Esophagus muscularis mucosa (tissue), 4 donors: ENCODE data around the gene SH3BGRL2. TPM values are rescaled to one million over a fixed set of nuclear protein-coding genes. Genes with fewer than 3 reads are reported as not detected.

Experiments used
- DNase-seq: peaks from one replicate; pipeline ENCODE4 v3.0.0-alpha.2; 2017; ENCODE audit errors: extremely low spot score
- H3K27ac ChIP-seq, 4 donors: fragments of 200-600 bp; sonication (generic); replicated peaks in 1 of 4; 1 replicate in 3 of 4; 2 replicates in 1 of 4; pipeline ENCODE4 v1.5.1; 2016 to 2019; ENCODE audit warnings: mild to moderate bottlenecking in 1 of 4
- H3K27me3 ChIP-seq, 4 donors: fragments of 200-600 bp; sonication (generic); one replicate each; pipeline versions ENCODE4 v1.5.1 to v1.6.0; 2016 to 2019
- H3K36me3 ChIP-seq, 4 donors: fragments of 200-600 bp; sonication (generic); one replicate each; pipeline ENCODE4 v1.5.1; 2016 to 2019
- H3K4me1 ChIP-seq, 4 donors: fragments of 200-600 bp; sonication (generic); one replicate each; pipeline ENCODE4 v1.5.1; 2016 to 2019
- H3K4me3 ChIP-seq, 4 donors: fragments of 200-600 bp; sonication (generic); 1 replicate in 2 of 4; 2 replicates in 2 of 4; pipeline ENCODE4 v1.5.1; 2016 to 2019; ENCODE audit warnings: mild to moderate bottlenecking in 4 of 4, moderate library complexity in 1 of 4
- H3K9me3 ChIP-seq, 4 donors: fragments of 200-600 bp; sonication (generic); 1 replicate in 3 of 4; 2 replicates in 1 of 4; pipeline ENCODE4 v1.5.1; 2016 to 2019
- EP300 ChIP-seq: sonication (generic); formaldehyde crosslinking; IDR thresholded peaks from one replicate; pipeline ENCODE4 v1.6.1; 2017; ENCODE audit warnings: antibody characterized with exemption
- POLR2A ChIP-seq: fragments of 450-650 bp; IDR thresholded peaks from one replicate; pipeline ENCODE4 v1.6.1; 2017; ENCODE audit warnings: antibody characterized with exemption, moderate library complexity, mild to moderate bottlenecking, low read depth
- POLR2AphosphoS5 ChIP-seq, 2 donors: sonication (generic); formaldehyde crosslinking; IDR thresholded peaks; one replicate each; pipeline ENCODE4 v1.6.1; 2017; ENCODE audit warnings: antibody characterized with exemption in 2 of 2
- WGBS: methylation state at CpG from one replicate; pipeline ENCODE4 v1.1.5; 2018; 5-methylcytosine and 5-hydroxymethylcytosine counted together
- intact Hi-C: fragments of 100-400 bp; cut with DNase I; formaldehyde crosslinking; loops from one replicate; pipeline ENCODE4 v1.15.1; 2023
- total RNA-seq, 4 donors: library from RNA; depleted of rRNA; stranded (reverse); fragments of >200 nt; gene quantifications; one replicate each; pipeline versions ENCODE4 v1.1.0 to v1.2.1, GENCODE V29; 2016
- TF ChIP-seq, protein P1 (sequence below), 3 experiments: fragments of 200-600 bp in 2 of 3; fragments of 450-650 bp in 1 of 3; sonication (generic) in 2 of 3; IDR thresholded peaks; one replicate each; pipeline ENCODE4 v1.5.1; 2017 to 2019; ENCODE audit warnings: antibody characterized with exemption in 3 of 3, mild to moderate bottlenecking in 2 of 3, moderate library complexity in 1 of 3

SH3BGRL2 gene
- total RNA-seq, 4 donors from 2014 or later: 22.8 to 34.1 (median 31.6) TPM

DNA sequence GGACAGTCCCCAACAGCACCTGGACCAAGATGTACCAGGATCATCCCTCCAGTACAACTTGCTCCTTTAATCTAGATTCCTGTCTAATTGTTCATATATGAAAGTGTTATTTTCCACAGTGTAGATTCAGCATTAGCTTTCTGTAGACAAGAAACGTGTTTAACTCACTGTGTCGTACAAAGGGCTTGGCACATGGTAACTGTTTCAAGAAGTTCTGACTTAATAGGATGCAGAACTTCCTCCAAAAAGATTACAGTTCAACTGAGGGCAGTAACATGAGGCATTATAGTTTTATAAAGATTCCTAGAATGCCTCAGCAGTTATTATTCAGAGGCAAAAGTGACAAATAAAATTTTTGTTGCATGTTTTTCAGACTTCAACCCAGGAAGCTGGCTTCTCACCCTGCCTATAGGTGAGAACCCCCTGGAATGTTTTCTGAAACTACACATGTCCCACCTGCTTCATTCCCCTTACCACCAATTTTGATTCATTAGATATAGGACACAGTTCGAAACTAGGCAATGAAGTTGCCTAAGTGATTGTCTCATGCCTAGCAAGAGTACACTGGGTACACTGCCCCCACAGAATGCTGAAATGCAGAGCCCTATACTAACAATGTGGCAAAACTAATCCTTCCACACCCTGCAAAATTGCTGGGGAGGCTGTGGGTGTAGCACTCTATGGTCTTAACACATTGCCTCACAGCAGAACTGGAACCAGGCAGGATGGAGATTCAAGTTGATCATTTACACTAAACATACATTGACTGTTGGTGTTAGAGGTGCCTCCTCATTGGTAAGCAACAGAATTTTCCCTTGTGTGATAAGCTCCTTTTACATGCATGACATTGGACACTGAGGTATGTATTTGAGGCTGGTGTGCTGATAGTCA lies 22.6 kb upstream of the SH3BGRL2 start:
- intact Hi-C loops: no loop called here
- 82% methylated on average over 3 of the region's 3 CpGs for WGBS
- H3K27me3 ChIP-seq: no peaks in the 10 kb centered on the region
- no peaks in the 10 kb centered on the region for H3K4me1 ChIP-seq
- DNase-seq: no peak
- H3K27ac ChIP-seq: no peak overlapping the region
- no peaks in the 10 kb centered on the region for H3K36me3 ChIP-seq
- TF ChIP-seq POLR2A: no peak
- TF ChIP-seq EP300: no peak
- TF ChIP-seq, protein P1, sequence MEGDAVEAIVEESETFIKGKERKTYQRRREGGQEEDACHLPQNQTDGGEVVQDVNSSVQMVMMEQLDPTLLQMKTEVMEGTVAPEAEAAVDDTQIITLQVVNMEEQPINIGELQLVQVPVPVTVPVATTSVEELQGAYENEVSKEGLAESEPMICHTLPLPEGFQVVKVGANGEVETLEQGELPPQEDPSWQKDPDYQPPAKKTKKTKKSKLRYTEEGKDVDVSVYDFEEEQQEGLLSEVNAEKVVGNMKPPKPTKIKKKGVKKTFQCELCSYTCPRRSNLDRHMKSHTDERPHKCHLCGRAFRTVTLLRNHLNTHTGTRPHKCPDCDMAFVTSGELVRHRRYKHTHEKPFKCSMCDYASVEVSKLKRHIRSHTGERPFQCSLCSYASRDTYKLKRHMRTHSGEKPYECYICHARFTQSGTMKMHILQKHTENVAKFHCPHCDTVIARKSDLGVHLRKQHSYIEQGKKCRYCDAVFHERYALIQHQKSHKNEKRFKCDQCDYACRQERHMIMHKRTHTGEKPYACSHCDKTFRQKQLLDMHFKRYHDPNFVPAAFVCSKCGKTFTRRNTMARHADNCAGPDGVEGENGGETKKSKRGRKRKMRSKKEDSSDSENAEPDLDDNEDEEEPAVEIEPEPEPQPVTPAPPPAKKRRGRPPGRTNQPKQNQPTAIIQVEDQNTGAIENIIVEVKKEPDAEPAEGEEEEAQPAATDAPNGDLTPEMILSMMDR (IDR thresholded peaks at IDR 0.05): no peak
- TF ChIP-seq POLR2AphosphoS5 (IDR thresholded peaks at IDR 0.05): no peak
- H3K9me3 ChIP-seq: no peaks in the 10 kb centered on the region
- no peak overlapping the region for H3K4me3 ChIP-seq

DNA sequence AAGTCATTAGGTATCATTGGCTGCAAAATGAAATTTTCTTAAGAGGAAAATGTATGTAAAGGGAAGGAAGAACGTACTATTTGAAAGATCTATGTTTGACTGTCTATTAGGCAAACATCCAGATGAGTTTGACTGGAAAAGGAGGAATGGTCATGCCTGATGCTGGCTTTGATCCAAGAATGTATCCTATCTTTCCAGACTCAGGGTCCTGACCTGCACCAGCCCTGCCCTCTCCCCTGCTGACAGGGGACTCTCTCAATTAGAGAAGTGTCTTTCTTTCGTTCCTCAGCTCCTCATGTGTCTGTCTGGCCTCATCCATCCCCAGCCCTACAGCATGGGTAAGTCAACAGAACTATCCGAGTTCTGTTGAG lies 21.9 kb upstream of the SH3BGRL2 start:
- no peaks in the 10 kb centered on the region for H3K4me1 ChIP-seq

DNA sequence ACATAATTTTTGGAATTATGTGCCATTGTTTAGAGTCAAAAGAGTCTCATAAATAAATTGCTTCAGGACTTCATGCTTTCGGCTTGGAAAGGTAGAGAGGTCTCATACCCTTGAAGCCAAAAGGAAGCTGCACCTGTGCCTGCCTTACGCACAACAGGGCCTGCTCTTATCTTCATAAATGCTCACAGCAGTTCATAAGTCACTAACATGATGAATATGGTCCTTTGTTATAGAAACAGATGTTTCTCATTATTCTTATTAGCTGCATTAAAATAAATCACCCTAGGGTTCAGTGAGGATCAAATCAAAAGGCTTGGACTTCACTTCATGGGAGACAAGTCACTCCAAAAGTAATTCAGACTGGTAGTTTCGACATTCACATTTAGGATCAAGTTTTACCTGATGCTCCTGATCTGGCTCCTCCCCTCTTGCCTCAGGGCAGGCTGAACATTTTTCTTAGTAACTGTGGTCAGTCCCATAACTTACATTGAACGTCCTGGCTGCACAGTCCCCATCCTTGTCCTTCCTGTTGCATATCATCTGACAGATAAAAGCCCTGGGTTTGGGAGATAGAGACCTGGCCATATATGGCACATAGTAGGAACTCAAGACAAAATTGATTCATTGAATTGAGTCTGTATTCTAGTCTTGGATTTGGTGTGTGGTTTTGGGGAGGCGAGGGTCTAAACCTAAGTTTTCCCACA lies 20.7 kb upstream of the SH3BGRL2 start:
- TF ChIP-seq, protein P1 (IDR thresholded peaks at IDR 0.05): no peak
- TF ChIP-seq POLR2A (no peak), EP300 (no peak)
- no peaks in the 10 kb centered on the region for H3K36me3 ChIP-seq
- no peaks in the 10 kb centered on the region for H3K4me1 ChIP-seq
- 88% methylated on average over 5 of the region's 5 CpGs for WGBS
- DNase-seq: peak; percentile 87
- H3K27ac ChIP-seq: no peak overlapping the region
- no peaks in the 10 kb centered on the region for H3K9me3 ChIP-seq
- no peaks in the 10 kb centered on the region for H3K27me3 ChIP-seq
- no peak overlapping the region for H3K4me3 ChIP-seq
- intact Hi-C loops: no loop called here

More for the DNA sequence above, 21.9 kb upstream of the SH3BGRL2 start:
- Histone ChIP-seq H3K4me3 (no peak overlapping the region), H3K27ac (no peak overlapping the region), H3K27me3 (no peaks in the 10 kb centered on the region), H3K9me3 (no peaks in the 10 kb centered on the region), H3K36me3 (no peaks in the 10 kb centered on the region)
- 69% methylated on average over 3 of the region's 3 CpGs for WGBS
- no peak for DNase-seq
- intact Hi-C loops: no loop called here
- TF ChIP-seq POLR2AphosphoS5 (IDR thresholded peaks at IDR 0.05) (no peak), POLR2A (no peak), EP300 (no peak)
- TF ChIP-seq, protein P1 (IDR thresholded peaks at IDR 0.05): no peak

DNA sequence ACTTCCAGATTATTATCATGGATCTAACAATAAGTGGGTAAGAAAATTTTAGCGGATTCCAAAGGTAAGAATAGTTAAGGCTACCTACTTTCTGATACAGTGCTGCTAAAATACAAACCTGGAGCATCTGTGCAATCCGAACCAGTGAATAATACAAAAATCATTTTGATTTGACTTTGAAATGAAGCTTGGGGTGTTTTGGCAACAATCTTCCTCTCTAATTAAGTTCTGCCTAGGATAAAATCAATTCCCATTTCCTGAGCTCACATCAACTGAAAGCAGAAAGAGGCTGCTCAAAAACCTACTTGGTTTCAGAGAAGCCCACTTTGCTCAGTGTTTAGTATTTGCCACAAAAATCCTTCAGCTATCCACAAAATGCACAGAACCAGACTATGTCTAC lies 18.7 kb upstream of the SH3BGRL2 start:
- no peak for DNase-seq
- no peaks in the 10 kb centered on the region for H3K9me3 ChIP-seq
- no peak for TF ChIP-seq POLR2AphosphoS5 (IDR thresholded peaks at IDR 0.05)
- TF ChIP-seq EP300: no peak
- no peak for TF ChIP-seq POLR2A
- TF ChIP-seq, protein P1 (IDR thresholded peaks at IDR 0.05): no peak
- intact Hi-C loops: no loop called here
- no peaks in the 10 kb centered on the region for H3K27me3 ChIP-seq
- H3K4me3 ChIP-seq: no peak overlapping the region
- H3K27ac ChIP-seq: no peak overlapping the region
- H3K36me3 ChIP-seq: no peaks in the 10 kb centered on the region
- no peaks in the 10 kb centered on the region for H3K4me1 ChIP-seq
- 88% methylated on average over 2 of the region's 2 CpGs for WGBS
